Muscle of leg (tissue), 16 donors: ENCODE measurements around the gene BEX1. TPM values are rescaled to one million over a fixed set of nuclear protein-coding genes. Genes with fewer than 3 reads are reported as not detected.
"Not testable (repeated sequence)": the region's sequence is repeated elsewhere in the genome, so short reads cannot be mapped to it uniquely, and the experiment has no call there.

ENCODE experiments used
- DNase-seq: peaks from one replicate; pipeline ENCODE4 v3.0.0; 2013
- H3K27ac ChIP-seq: one replicate; pipeline ENCODE4 v1.5.1; 2013; ENCODE audit warnings: mild to moderate bottlenecking, low read length, control low read depth
- H3K27me3 ChIP-seq: one replicate; pipeline ENCODE4 v1.6.1; 2013; ENCODE audit warnings: low read length; ENCODE audit not compliant: control insufficient read depth, insufficient read depth
- H3K36me3 ChIP-seq: one replicate; pipeline ENCODE4 v1.6.1; 2013; ENCODE audit warnings: low read length; ENCODE audit not compliant: control insufficient read depth, insufficient read depth
- H3K4me1 ChIP-seq: one replicate; pipeline ENCODE4 v1.6.1; 2013; ENCODE audit warnings: low read length; ENCODE audit not compliant: control insufficient read depth, insufficient read depth
- H3K4me3 ChIP-seq: one replicate; pipeline ENCODE4 v1.5.1; 2013; ENCODE audit warnings: low read length, control low read depth
- H3K9me3 ChIP-seq: replicated peaks from 2 replicates; pipeline ENCODE4 v1.6.1; 2013; ENCODE audit warnings: low read depth, low read length; ENCODE audit not compliant: control insufficient read depth
- WGBS: methylation state at CpG from one replicate; pipeline ENCODE4 v1.1.5; 2013; ENCODE audit warnings: missing lambda C conversion rate; ENCODE audit not compliant: insufficient coverage; 5-methylcytosine and 5-hydroxymethylcytosine counted together
- long read RNA-seq, 11 donors: transcript quantifications; one replicate each; lab custom pipeline, GENCODE V29; 2026
- polyA plus RNA-seq, 8 donors: library from polyadenylated mRNA; unstranded; fragments of 120-200 nt; gene quantifications; one replicate each; pipeline versions ENCODE4 v1.2.1 to v1.2.3, GENCODE V29; 2013; ENCODE audit warnings: inconsistent platforms in 1 of 8, low replicate concordance in 1 of 8; ENCODE audit not compliant: insufficient read length in 8 of 8, insufficient read depth in 1 of 8
- total RNA-seq: library from RNA; stranded (reverse); fragments of 120-200 nt; gene quantifications from one replicate; pipeline ENCODE4 v1.2.4, GENCODE V29; 2013

Gene BEX1
- total RNA-seq (0.49 TPM), polyA plus RNA-seq (1 to 10 TPM in 7 of 8 donors, under 1 TPM in 1; 0.74 to 3.0 (median 2.0) TPM)
- long read RNA-seq, donor 1: 0 reads
- long read RNA-seq, donor 2, partial matches to known transcripts: 0 of 3 reads
- long read RNA-seq, donor 2, other reads (novel, unspliced or antisense): 0 of 3 reads
- long read RNA-seq, donor 3, partial matches to known transcripts: 0 of 1 reads
- long read RNA-seq, donor 3, other reads (novel, unspliced or antisense): 0 of 1 reads
- long read RNA-seq, donor 4, partial matches to known transcripts: 0 of 2 reads
- long read RNA-seq, donor 4, other reads (novel, unspliced or antisense): 0 of 2 reads
- long read RNA-seq, donor 5: 0 reads
- long read RNA-seq, donor 6, partial matches to known transcripts: 0 of 1 reads
- long read RNA-seq, donor 6, other reads (novel, unspliced or antisense): 0 of 1 reads
- long read RNA-seq, donor 7, partial matches to known transcripts: 133 of 135 reads
- long read RNA-seq, donor 7, other reads (novel, unspliced or antisense): 0 of 135 reads
- long read RNA-seq, donor 8: 0 reads
- long read RNA-seq, donor 9, partial matches to known transcripts: 57 of 57 reads
- long read RNA-seq, donor 9, other reads (novel, unspliced or antisense): 0 of 57 reads
- long read RNA-seq, donor 10, partial matches to known transcripts: 0 of 1 reads
- long read RNA-seq, donor 10, other reads (novel, unspliced or antisense): 0 of 1 reads
- long read RNA-seq, donor 11: 0 reads

DNA sequence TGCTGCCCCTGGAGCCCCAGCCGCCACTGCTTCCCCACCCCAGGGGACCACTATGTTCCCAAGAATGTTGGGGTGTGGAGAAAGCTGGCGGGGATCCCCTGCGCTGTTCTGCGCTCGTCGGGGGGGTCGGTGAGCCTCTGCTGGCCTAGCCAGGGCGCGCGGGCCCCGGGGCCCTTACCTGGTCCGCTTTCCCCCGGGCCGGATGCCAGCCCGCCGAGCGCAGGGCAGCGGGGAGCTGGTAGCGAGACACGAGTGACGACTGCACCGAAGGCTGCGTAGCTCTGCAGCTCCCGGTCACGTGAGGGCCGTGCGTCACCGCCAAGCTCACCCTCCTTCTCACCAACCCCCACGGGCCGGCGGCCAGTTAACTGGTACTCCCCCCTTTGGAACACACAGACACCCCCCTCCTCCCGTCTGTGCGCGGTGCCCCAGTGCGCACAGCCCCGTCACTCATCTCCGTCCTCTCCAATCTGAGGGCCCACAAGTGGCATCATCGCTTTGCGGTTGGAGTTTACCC, at the start of gene BEX1:
BEX1 (minus strand) TSS at position 254 of the 517 bp plus-strand sequence. CDS start 897 bp downstream, outside the sequence.
- H3K27me3 ChIP-seq: peaks cover 10% of the 10 kb centered on the region
- H3K36me3 ChIP-seq: no peaks in the 10 kb centered on the region
- H3K27ac ChIP-seq: no peak within 1 kb of the TSS
- DNase-seq: peak; percentile 0
- no peaks in the 10 kb centered on the region for H3K4me1 ChIP-seq
- H3K4me3 ChIP-seq: no peak within 1 kb of the TSS
- no peaks in the 10 kb centered on the region for H3K9me3 ChIP-seq
- WGBS: 32% methylated on average over 38 of the region's 39 CpGs

DNA sequence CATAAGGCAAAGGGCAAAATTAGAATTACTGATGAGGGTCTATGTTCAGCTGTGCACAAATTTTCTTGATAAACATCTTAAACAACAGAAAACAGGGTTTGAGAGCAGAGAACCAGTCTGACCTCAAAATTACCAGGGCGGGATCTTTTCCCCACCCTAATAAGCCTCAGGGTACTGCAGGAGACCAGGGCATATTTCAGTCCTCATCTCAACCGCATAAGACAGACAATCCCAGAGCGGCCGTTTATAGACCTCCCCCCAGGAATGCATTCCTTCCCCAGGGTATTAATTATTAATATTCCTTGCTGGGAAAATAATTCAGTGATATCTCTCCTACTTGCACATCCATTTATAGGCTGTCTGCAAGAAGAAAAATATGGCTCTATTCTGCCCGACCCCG, 45.5 kb upstream of the BEX1 start:
- H3K4me1 ChIP-seq, H3K27ac ChIP-seq, H3K36me3 ChIP-seq, H3K27me3 ChIP-seq, DNase-seq, H3K4me3 ChIP-seq: not testable (repeated sequence)
- 82% methylated on average over 3 of the region's 6 CpGs for WGBS
- H3K9me3 ChIP-seq: peaks cover 10% of the 10 kb centered on the region

GRCh38 chrX:103107836-103108235, 43.9 kb upstream of the BEX1 start:
- Histone ChIP-seq H3K27ac (no peak overlapping the region), H3K9me3 (peaks cover 10% of the 10 kb centered on the region), H3K27me3 (peaks cover 2% of the 10 kb centered on the region), H3K36me3 (no peaks in the 10 kb centered on the region), H3K4me1 (no peaks in the 10 kb centered on the region), H3K4me3 (no peak overlapping the region)
- DNase-seq: no peak
- 90% methylated on average over 2 of the region's 4 CpGs for WGBS

GRCh38 chrX:103107227-103107737, 43.3 kb upstream of the BEX1 start:
- H3K4me3 ChIP-seq, H3K36me3 ChIP-seq, H3K4me1 ChIP-seq, DNase-seq, H3K27ac ChIP-seq, H3K27me3 ChIP-seq: not testable (repeated sequence)
- H3K9me3 ChIP-seq: peaks cover 10% of the 10 kb centered on the region
- 85% methylated on average over 14 of the region's 21 CpGs for WGBS

DNA sequence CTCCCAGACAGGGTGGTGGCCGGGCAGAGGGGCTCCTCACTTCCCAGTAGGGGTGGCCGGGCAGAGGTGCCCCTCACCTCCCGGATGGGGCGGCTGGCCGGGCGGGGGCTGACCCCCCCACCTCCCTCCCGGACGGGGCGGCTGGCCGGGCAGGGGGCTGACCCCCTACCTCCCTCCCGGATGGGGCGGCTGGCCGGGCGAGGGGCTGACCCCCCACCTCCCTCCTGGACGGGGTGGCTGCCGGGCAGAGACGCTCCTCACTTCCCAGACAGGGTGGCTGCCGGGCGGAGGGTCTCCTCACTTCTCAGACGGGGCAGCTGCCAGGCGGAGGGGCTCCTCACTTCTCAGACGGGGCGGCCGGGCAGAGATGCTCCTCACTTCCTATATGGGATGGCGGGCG, 40.4 kb upstream of the BEX1 start:
- not testable (repeated sequence) for H3K4me3 ChIP-seq, H3K27ac ChIP-seq, H3K36me3 ChIP-seq, H3K4me1 ChIP-seq, H3K9me3 ChIP-seq, DNase-seq, H3K27me3 ChIP-seq
- 93% methylated on average over 5 of the region's 26 CpGs for WGBS

DNA sequence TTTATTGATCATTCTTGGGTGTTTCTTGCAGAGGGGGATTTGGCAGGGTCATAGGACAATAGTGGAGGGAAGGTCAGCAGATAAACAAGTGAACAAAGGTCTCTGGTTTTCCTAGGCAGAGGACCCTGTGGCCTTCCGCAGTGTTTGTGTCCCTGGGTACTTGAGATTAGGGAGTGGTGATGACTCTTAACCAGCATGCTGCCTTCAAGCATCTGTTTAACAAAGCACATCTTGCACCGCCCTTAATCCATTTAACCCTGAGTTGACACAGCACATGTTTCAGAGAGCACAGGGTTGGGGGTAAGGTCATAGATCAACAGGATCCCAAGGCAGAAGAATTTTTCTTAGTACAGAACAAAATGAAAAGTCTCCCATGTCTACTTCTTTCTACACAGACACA, 39.9 kb upstream of the BEX1 start:
- H3K27me3 ChIP-seq, H3K4me1 ChIP-seq, H3K36me3 ChIP-seq, H3K9me3 ChIP-seq, H3K4me3 ChIP-seq, DNase-seq, H3K27ac ChIP-seq: not testable (repeated sequence)
- WGBS: no CpG with 5 or more reads among the region's 2 CpGs

- no peak for DNase-seq
- H3K36me3 ChIP-seq: no peaks in the 10 kb centered on the region
- H3K9me3 ChIP-seq: no peaks in the 10 kb centered on the region
- no peak overlapping the region for H3K4me3 ChIP-seq
- no CpG with 5 or more reads among the region's 3 CpGs for WGBS
- no peaks in the 10 kb centered on the region for H3K4me1 ChIP-seq
- H3K27me3 ChIP-seq: peaks cover 7% of the 10 kb centered on the region
- no peak overlapping the region for H3K27ac ChIP-seq
Observed at GRCh38 chrX:103101299-103102042, 37.5 kb upstream of the BEX1 start.

- H3K27ac ChIP-seq: no peak overlapping the region
- H3K36me3 ChIP-seq: no peaks in the 10 kb centered on the region
- no peaks in the 10 kb centered on the region for H3K4me1 ChIP-seq
- DNase-seq: no peak
- no peak overlapping the region for H3K4me3 ChIP-seq
- no CpG with 5 or more reads among the region's 4 CpGs for WGBS
- no peaks in the 10 kb centered on the region for H3K9me3 ChIP-seq
- H3K27me3 ChIP-seq: peaks cover 10% of the 10 kb centered on the region
Observed at GRCh38 chrX:103100484-103100883, 36.5 kb upstream of the BEX1 start.

DNA sequence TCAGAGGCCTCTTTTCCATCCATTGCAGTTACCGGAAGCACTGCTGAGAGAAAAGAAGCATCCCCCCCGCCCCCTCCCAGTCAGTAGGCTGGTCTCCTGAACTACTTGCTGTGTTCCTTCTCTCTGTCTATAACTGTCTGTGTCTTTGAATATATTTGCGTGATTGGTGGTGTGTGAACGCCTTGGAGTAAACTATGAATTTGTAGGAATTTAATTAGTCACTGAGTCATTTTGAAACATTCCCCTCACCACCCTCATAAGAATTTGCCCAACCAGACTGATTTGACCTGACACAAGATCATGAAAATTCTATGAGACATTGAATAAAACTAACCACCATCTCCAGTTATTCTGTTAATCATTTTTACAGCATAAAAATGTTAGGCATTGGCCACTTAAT, 35.7 kb upstream of the BEX1 start:
- H3K27ac ChIP-seq: no peak overlapping the region
- H3K4me3 ChIP-seq: no peak overlapping the region
- no peaks in the 10 kb centered on the region for H3K9me3 ChIP-seq
- no CpG with 5 or more reads among the region's 4 CpGs for WGBS
- no peaks in the 10 kb centered on the region for H3K4me1 ChIP-seq
- H3K36me3 ChIP-seq: no peaks in the 10 kb centered on the region
- DNase-seq: no peak
- H3K27me3 ChIP-seq: peaks cover 10% of the 10 kb centered on the region
